Endometrial microvascular endothelial cells (primary cell): ENCODE results near the gene PHF11. TPM values are rescaled to one million over a fixed set of nuclear protein-coding genes. Genes with fewer than 3 reads are reported as not detected.
"Not testable (repeated sequence)": the region's sequence is repeated elsewhere in the genome, so short reads cannot be mapped to it uniquely, and the experiment has no call there.

ENCODE experiments used
- in situ Hi-C: cut with HindIII; loops from 2 replicates; pipeline ENCODE4 v1.10.0; 2017; ENCODE audit warnings: low sequenced_read_pairs, low pct_unique_long_range_greater_than_20kb; ENCODE audit errors: inconsistent ontology term
- total RNA-seq: library from RNA; depleted of rRNA; stranded (reverse); fragments of >200 nt; gene quantifications from one replicate; pipeline ENCODE4 v1.2.3, GENCODE V29; 2015; ENCODE audit errors: inconsistent ontology term

PHF11 gene
- total RNA-seq, 1 donor from 2014 or later = 27.7 TPM

- in situ Hi-C loops = no loop called here
Measured at GRCh38 chr13:49538404-49538803, 42.7 kb downstream of the PHF11 start.

GRCh38 chr13:49539313-49539712, 43.6 kb downstream of the PHF11 start:
- in situ Hi-C loops = no loop called here

- in situ Hi-C loops = no loop called here
Measured at GRCh38 chr13:49539746-49540145, 44.0 kb downstream of the PHF11 start.

GRCh38 chr13:49540552-49540951, 44.8 kb downstream of the PHF11 start:
- in situ Hi-C loops = no loop called here

GRCh38 chr13:49543656-49544055, 47.9 kb downstream of the PHF11 start:
- in situ Hi-C loops = no loop called here

- in situ Hi-C loops = no loop called here
Measured at GRCh38 chr13:49545661-49546060, 49.9 kb downstream of the PHF11 start.

GRCh38 chr13:49546561-49546960, 50.8 kb downstream of the PHF11 start:
- in situ Hi-C loops = no loop called here

- in situ Hi-C loops = no loop called here
Measured at GRCh38 chr13:49549289-49549688, 53.5 kb downstream of the PHF11 start.

- in situ Hi-C loops = no loop called here
Measured at GRCh38 chr13:49550942-49551644, 55.3 kb downstream of the PHF11 start.

GRCh38 chr13:49553888-49554287, 58.1 kb downstream of the PHF11 start:
- in situ Hi-C loops = no loop called here

GRCh38 chr13:49554387-49554786, 58.6 kb downstream of the PHF11 start:
- in situ Hi-C loops = no loop called here

- in situ Hi-C loops = no loop called here
Measured at GRCh38 chr13:49559006-49559405, 63.3 kb downstream of the PHF11 start.

GRCh38 chr13:49560270-49561061, 64.7 kb downstream of the PHF11 start:
- in situ Hi-C loops = no loop called here

- in situ Hi-C loops = no loop called here
Measured at GRCh38 chr13:49561062-49561410, 65.3 kb downstream of the PHF11 start.

GRCh38 chr13:49563516-49563915, 67.8 kb downstream of the PHF11 start:
- in situ Hi-C loops = no loop called here

GRCh38 chr13:49565461-49565860, 69.7 kb downstream of the PHF11 start:
- in situ Hi-C loops = not testable (repeated sequence)

GRCh38 chr13:49566461-49566860, 70.7 kb downstream of the PHF11 start:
- in situ Hi-C loops = no loop called here

- in situ Hi-C loops = no loop called here
Measured at GRCh38 chr13:49567491-49567890, 71.7 kb downstream of the PHF11 start.

GRCh38 chr13:49569993-49570689, 74.4 kb downstream of the PHF11 start:
- in situ Hi-C loops = no loop called here
